Body of pancreas (tissue), 4 donors: ENCODE measurements around the gene FKBP11. TPM values are rescaled to one million over a fixed set of nuclear protein-coding genes. Genes with fewer than 3 reads are reported as not detected.

Source experiments
- ATAC-seq: fragments of 150-250 bp; one replicate; pipeline ENCODE4 v1.9.1; 2016
- DNase-seq, 4 donors: peaks; one replicate each; pipeline ENCODE4 v3.0.0-alpha.2; 2019
- H3K27ac ChIP-seq, 4 donors: fragments of 200-600 bp; sonication (generic); 1 replicate in 3 of 4; 2 replicates in 1 of 4; pipeline versions ENCODE4 v1.5.1 to v1.6.1; 2016 to 2019; ENCODE audit warnings: mild to moderate bottlenecking in 1 of 4, mixed read lengths in 1 of 4, moderate library complexity in 1 of 4
- H3K27me3 ChIP-seq, 2 donors: fragments of 200-600 bp; sonication (generic); one replicate each; pipeline ENCODE4 v1.6.0; 2016; ENCODE audit warnings: mild to moderate bottlenecking in 1 of 2
- H3K36me3 ChIP-seq, 2 donors: fragments of 200-600 bp; sonication (generic); replicated peaks in 1 of 2; 2 replicates each; pipeline ENCODE4 v1.5.1; 2016; ENCODE audit warnings: low read depth in 2 of 2; ENCODE audit not compliant: insufficient read depth in 1 of 2
- H3K4me1 ChIP-seq: fragments of 200-600 bp; sonication (generic); one replicate; pipeline ENCODE4 v1.6.0; 2016
- H3K4me3 ChIP-seq, 2 donors: fragments of 200-600 bp; sonication (generic); 1 replicate in 1 of 2; 2 replicates in 1 of 2; pipeline ENCODE4 v1.5.1; 2016 to 2019
- H3K9me3 ChIP-seq, 3 donors: fragments of 200-600 bp; sonication (generic); 1 replicate in 2 of 3; 2 replicates in 1 of 3; pipeline ENCODE4 v1.5.1; 2016
- CTCF ChIP-seq, 7 experiments: fragments of 450-650 bp in 4 of 7; fragments of 200-600 bp in 3 of 7; sonication (generic) in 3 of 7; IDR thresholded peaks; one replicate each; pipeline ENCODE4 v1.5.1; 2016 to 2019; ENCODE audit warnings: antibody characterized with exemption in 7 of 7
- POLR2A ChIP-seq, 3 donors: fragments of 450-650 bp; IDR thresholded peaks; one replicate each; pipeline ENCODE4 v1.6.1; 2016; ENCODE audit warnings: antibody characterized with exemption in 3 of 3, mild to moderate bottlenecking in 2 of 3
- WGBS, 2 donors: methylation state at CpG; one replicate each; pipeline ENCODE4 v1.1.5; 2017; 5-methylcytosine and 5-hydroxymethylcytosine counted together
- intact Hi-C: fragments of 100-400 bp; cut with DNase I; formaldehyde crosslinking; loops from one replicate; pipeline ENCODE4 v1.15.1; 2023
- total RNA-seq, 2 donors: library from RNA; depleted of rRNA; stranded (reverse); fragments of >200 nt; gene quantifications; one replicate each; pipeline ENCODE4 v1.1.0, GENCODE V29; 2016

FKBP11 gene
- total RNA-seq, 2 donors from 2014 or later, result 31.1 to 98.6 TPM

DNA sequence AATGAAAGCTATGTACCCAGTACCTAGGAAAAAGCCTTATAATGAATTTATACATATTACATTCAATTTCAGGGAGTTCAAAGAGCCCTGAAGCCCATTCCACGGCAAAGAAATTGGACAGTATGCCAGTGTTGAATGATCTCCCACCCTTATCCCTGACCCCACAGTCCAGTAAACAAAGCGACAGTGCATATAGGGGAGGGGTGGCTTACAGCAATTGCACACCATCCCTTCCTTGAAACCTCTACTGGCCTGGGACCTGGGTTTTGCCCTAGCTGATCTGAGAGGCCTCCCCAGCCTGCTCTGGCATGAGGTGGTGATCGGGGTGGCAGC, 42.4 kb downstream of the FKBP11 start:
- H3K27me3 ChIP-seq, result no peaks in the 10 kb centered on the region
- peaks cover 22% of the 10 kb centered on the region for H3K4me1 ChIP-seq
- WGBS, 2 donors, result 79 to 86% methylated on average over 3 of the region's 3 CpGs
- H3K9me3 ChIP-seq, result no peaks in the 10 kb centered on the region
- intact Hi-C loops, result no loop called here
- no peak overlapping the region for H3K4me3 ChIP-seq
- DNase-seq (no peak), ATAC-seq (no peak)
- TF ChIP-seq POLR2A (IDR thresholded peaks at IDR 0.05) (no peak), CTCF (IDR thresholded peaks at IDR 0.05) (no peak)
- H3K36me3 ChIP-seq, result no peaks in the 10 kb centered on the region
- H3K27ac ChIP-seq, result peak overlapping the region in 3 of 4 donors; percentile 21 to 53 (median 50)

DNA sequence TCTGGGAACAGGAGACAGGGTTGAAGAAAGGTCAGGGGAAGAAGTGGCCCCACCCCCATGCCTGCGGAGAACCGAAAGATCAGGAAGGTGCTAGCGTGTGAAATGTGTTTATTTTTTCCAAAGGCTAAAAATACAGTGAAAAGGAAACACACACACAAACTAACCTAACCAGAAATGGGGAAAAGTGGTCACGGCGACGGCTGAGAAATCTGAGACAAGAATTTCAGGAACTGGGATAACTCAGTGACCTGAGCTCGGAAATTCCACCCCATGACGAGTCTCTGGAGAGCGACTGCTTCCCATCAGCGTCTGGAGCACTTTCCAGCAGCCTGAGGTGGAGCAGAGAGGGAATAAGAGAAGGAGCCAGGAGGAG, 43.0 kb downstream of the FKBP11 start:
- Histone ChIP-seq H3K4me1 (peaks cover 22% of the 10 kb centered on the region), H3K36me3 (no peaks in the 10 kb centered on the region), H3K27ac (peak overlapping the region in 2 of 4 donors; percentile 50 to 53), H3K27me3 (no peaks in the 10 kb centered on the region), H3K4me3 (no peak overlapping the region), H3K9me3 (no peaks in the 10 kb centered on the region)
- ATAC-seq (peak; percentile 49), DNase-seq (peak in 3 of 4 donors; percentile 20 to 21 (median 20))
- intact Hi-C loops, result no loop called here
- TF ChIP-seq CTCF (IDR thresholded peaks at IDR 0.05) (no peak), POLR2A (IDR thresholded peaks at IDR 0.05) (no peak)
- WGBS, 2 donors, result 36 to 51% methylated on average over 10 of the region's 10 CpGs

DNA sequence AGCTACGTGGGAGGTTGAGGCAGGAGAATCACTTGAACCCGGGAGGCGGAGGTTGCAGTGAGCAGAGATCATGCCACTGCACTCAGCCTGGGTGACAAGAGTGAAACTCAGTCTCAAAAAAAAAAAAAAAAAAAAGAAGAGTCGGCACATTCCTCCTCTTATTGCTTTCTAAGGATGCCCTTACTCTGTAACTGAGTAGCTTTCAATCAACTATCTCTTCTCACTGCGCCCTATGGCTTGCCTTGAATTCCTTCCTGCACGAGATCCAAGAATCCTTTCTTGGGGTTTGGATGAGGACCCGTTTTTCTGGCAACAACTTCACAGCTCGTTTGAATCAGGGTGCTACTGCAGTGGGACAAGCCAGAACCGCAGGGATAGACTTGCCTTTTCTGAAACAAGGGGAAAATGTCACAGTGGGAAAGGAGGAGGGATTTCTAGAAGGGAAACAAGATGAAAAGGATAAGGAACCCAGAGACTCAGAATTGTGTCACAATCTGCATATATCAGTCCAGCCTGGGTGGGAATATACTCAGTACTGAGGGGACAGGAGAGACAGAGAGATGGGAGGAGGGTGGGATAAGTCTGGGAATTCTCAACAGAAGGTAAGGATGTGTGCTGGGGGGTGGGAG, 43.5 kb downstream of the FKBP11 start:
- no peak for ATAC-seq
- WGBS, 2 donors, result 52 to 59% methylated on average over 9 of the region's 9 CpGs
- no peaks in the 10 kb centered on the region for H3K36me3 ChIP-seq
- no peaks in the 10 kb centered on the region for H3K9me3 ChIP-seq
- H3K4me3 ChIP-seq, result no peak overlapping the region
- peak overlapping the region in 2 of 4 donors; percentile 28 to 53 for H3K27ac ChIP-seq
- H3K4me1 ChIP-seq, result peaks cover 22% of the 10 kb centered on the region
- H3K27me3 ChIP-seq, result no peaks in the 10 kb centered on the region
- TF ChIP-seq POLR2A (IDR thresholded peaks at IDR 0.05), result no peak
- no peak for TF ChIP-seq CTCF (IDR thresholded peaks at IDR 0.05)
- intact Hi-C loops, result no loop called here
- DNase-seq, result no peak

DNA sequence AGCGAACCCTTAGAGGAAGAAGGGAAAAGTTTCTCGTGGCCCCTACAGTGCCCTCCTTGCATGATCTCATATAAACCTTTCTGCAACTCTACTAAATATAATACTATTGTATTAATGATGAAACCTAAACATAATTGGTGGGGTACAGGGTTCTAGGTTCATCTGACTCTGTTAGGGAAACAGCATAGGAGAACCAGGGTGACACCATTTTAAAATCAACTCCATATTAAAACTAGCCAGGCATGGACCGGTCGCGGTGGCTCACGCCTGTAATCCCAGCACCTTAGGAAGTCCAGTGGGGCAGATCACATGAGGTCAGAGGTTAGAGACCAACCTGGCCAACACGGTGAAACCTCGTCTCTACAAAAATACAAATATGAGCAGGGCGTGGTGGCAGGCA, 44.6 kb downstream of the FKBP11 start:
- H3K4me1 ChIP-seq, result peaks cover 22% of the 10 kb centered on the region
- H3K4me3 ChIP-seq, result no peak overlapping the region
- intact Hi-C loops, result no loop called here
- H3K27ac ChIP-seq, result no peak overlapping the region
- ATAC-seq (no peak), DNase-seq (no peak)
- TF ChIP-seq CTCF (IDR thresholded peaks at IDR 0.05) (no peak), POLR2A (IDR thresholded peaks at IDR 0.05) (no peak)
- no peaks in the 10 kb centered on the region for H3K27me3 ChIP-seq
- 79 to 80% methylated on average over 9 of the region's 9 CpGs for WGBS, 2 donors
- no peaks in the 10 kb centered on the region for H3K9me3 ChIP-seq
- no peaks in the 10 kb centered on the region for H3K36me3 ChIP-seq

DNA sequence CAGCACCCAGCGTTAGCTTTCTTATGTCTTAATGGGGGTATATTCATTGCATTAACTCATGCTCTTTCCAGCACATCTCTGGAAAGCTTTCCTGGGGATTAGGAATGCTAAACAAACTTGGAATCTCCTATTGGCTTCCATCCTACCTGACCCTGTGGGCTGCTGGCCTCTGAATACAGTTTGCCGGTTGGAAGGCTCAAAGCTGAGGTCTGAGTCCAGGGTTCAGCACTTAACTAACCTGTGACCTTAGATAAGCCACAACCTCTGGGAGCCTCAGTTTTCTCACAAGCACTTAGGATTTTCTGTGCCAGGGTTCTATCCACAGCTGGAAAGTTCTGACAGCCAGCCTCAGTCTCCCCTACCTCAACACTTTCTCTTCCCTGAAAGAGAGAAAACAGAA, 46.7 kb downstream of the FKBP11 start:
- intact Hi-C loops, result no loop called here
- no peak overlapping the region for H3K27ac ChIP-seq
- TF ChIP-seq POLR2A (IDR thresholded peaks at IDR 0.05) (no peak), CTCF (IDR thresholded peaks at IDR 0.05) (no peak)
- WGBS, 2 donors, result 71 to 80% methylated on average over 1 to 2 of the region's 2 CpGs
- peaks cover 17% of the 10 kb centered on the region for H3K4me1 ChIP-seq
- no peaks in the 10 kb centered on the region for H3K36me3 ChIP-seq
- ATAC-seq, result no peak
- DNase-seq, result no peak
- no peak overlapping the region for H3K4me3 ChIP-seq
- H3K27me3 ChIP-seq, result no peaks in the 10 kb centered on the region
- no peaks in the 10 kb centered on the region for H3K9me3 ChIP-seq
